Neural progenitor cell (in vitro differentiated cells): ENCODE data around the gene CNTRL. TPM values are rescaled to one million over a fixed set of nuclear protein-coding genes. Genes with fewer than 3 reads are reported as not detected.

Experiments used
- DNase-seq: peaks from one replicate; pipeline ENCODE4 v3.0.0-alpha.2; 2016; ENCODE audit warnings: low spot score
- H2AFZ ChIP-seq: fragments of 200-600 bp; sonication (generic); replicated peaks from 2 replicates; pipeline ENCODE4 v1.6.1; 2016; ENCODE audit warnings: antibody characterized with exemption
- H3F3A ChIP-seq: fragments of 200-600 bp; sonication (generic); 2 replicates; pipeline ENCODE4 v1.6.1; 2016; ENCODE audit warnings: antibody characterized with exemption, low read depth
- H3K27ac ChIP-seq: fragments of 200-600 bp; sonication (generic); 2 replicates; pipeline ENCODE4 v1.5.1; 2016; ENCODE audit warnings: mild to moderate bottlenecking
- H3K27me3 ChIP-seq: fragments of 200-600 bp; sonication (generic); 2 replicates; pipeline ENCODE4 v1.6.1; 2016; ENCODE audit warnings: mild to moderate bottlenecking, moderate library complexity
- H3K36me3 ChIP-seq: fragments of 200-600 bp; sonication (generic); 2 replicates; pipeline ENCODE4 v1.5.1; 2016
- H3K4me1 ChIP-seq: fragments of 200-600 bp; sonication (generic); 2 replicates; pipeline ENCODE4 v1.6.1; 2016; ENCODE audit warnings: mixed run types
- H3K4me2 ChIP-seq: fragments of 200-600 bp; sonication (generic); 2 replicates; pipeline ENCODE4 v1.6.1; 2016
- H3K4me3 ChIP-seq: fragments of 200-600 bp; sonication (generic); 2 replicates; pipeline ENCODE4 v1.5.1; 2016
- H3K79me2 ChIP-seq: fragments of 200-600 bp; sonication (generic); 2 replicates; pipeline ENCODE4 v1.6.1; 2016; ENCODE audit warnings: low read depth
- H3K9ac ChIP-seq: fragments of 200-600 bp; sonication (generic); 2 replicates; pipeline ENCODE4 v1.6.1; 2016
- H3K9me3 ChIP-seq: fragments of 200-600 bp; sonication (generic); 2 replicates; pipeline ENCODE4 v1.5.1; 2016; ENCODE audit warnings: low read depth
- H4K20me1 ChIP-seq: fragments of 200-600 bp; sonication (generic); 2 replicates; pipeline ENCODE4 v1.6.1; 2016; ENCODE audit warnings: low read depth
- H3K27ac Mint-ChIP-seq: 3 replicates; pipeline ENCODE4 v1.8.0; 2021; ENCODE audit warnings: mixed read lengths
- H3K27me3 Mint-ChIP-seq: 2 replicates; pipeline ENCODE4 v1.8.0; 2022; ENCODE audit warnings: low read depth, mild to moderate bottlenecking, inconsistent platforms, moderate library complexity, mixed read lengths; ENCODE audit not compliant: insufficient read depth
- H3K36me3 Mint-ChIP-seq: 3 replicates; pipeline ENCODE4 v1.8.0; 2021; ENCODE audit warnings: mixed read lengths
- H3K4me1 Mint-ChIP-seq: 3 replicates; pipeline ENCODE4 v1.8.0; 2021; ENCODE audit warnings: mixed read lengths
- H3K4me3 Mint-ChIP-seq: 3 replicates; pipeline ENCODE4 v1.8.0; 2021; ENCODE audit warnings: mild to moderate bottlenecking, moderate library complexity, mixed read lengths
- H3K9me3 Mint-ChIP-seq: 3 replicates; pipeline ENCODE4 v1.8.0; 2020; ENCODE audit warnings: mixed read lengths
- EZH2 ChIP-seq: fragments of 200-600 bp; sonication (generic); IDR thresholded peaks from 2 replicates; pipeline ENCODE4 v1.6.1; 2017; ENCODE audit warnings: antibody characterized with exemption, mild to moderate bottlenecking, moderate library complexity
- EZH2phosphoT487 ChIP-seq: fragments of 200-600 bp; sonication (generic); IDR thresholded peaks from 2 replicates; pipeline ENCODE4 v1.6.1; 2017; ENCODE audit warnings: antibody characterized with exemption
- total RNA-seq: library from RNA; depleted of rRNA; stranded (reverse); fragments of >200 nt; gene quantifications from 2 replicates; pipeline ENCODE4 v1.2.3, GENCODE V29; 2015; ENCODE audit warnings: low replicate concordance
- TF ChIP-seq, protein P1 (sequence below): fragments of 200-600 bp; sonication (generic); IDR thresholded peaks from 2 replicates; pipeline ENCODE4 v1.5.1; 2017; ENCODE audit warnings: antibody characterized with exemption, mild to moderate bottlenecking

CNTRL gene
- total RNA-seq, 1 donor from 2014 or later = 45.4 TPM

DNA sequence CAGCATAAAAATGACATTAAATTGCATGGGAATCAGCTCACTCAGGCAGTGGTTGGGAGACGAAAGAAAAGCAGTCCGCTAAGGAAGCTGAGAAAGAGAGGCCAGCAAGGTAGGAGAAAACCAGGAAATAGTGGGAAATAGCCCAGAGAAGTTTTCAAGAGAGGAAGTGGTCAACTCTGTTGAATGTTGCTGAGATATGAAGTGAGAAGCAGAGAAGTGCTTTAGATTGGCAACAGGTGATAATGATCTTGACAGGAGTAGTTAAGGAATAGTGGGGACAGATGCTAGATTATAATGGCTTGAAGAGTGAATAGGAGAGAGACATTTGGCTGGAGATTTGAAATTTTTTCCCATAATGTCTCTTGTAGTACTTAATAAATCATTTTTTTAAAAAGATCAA is 30.8 kb downstream of the CNTRL start:
- Mint-ChIP-seq H3K4me1 (no peaks in the 10 kb centered on the region), H3K4me3 (no peak overlapping the region), H3K36me3 (peaks cover 14% of the 10 kb centered on the region), H3K27ac (no peak overlapping the region), H3K9me3 (peaks cover 13% of the 10 kb centered on the region), H3K27me3 (no peaks in the 10 kb centered on the region)
- no peak overlapping the region for H3K27ac ChIP-seq
- H3K27me3 ChIP-seq = no peaks in the 10 kb centered on the region
- no peak overlapping the region for H3K4me2 ChIP-seq
- TF ChIP-seq, protein P1, sequence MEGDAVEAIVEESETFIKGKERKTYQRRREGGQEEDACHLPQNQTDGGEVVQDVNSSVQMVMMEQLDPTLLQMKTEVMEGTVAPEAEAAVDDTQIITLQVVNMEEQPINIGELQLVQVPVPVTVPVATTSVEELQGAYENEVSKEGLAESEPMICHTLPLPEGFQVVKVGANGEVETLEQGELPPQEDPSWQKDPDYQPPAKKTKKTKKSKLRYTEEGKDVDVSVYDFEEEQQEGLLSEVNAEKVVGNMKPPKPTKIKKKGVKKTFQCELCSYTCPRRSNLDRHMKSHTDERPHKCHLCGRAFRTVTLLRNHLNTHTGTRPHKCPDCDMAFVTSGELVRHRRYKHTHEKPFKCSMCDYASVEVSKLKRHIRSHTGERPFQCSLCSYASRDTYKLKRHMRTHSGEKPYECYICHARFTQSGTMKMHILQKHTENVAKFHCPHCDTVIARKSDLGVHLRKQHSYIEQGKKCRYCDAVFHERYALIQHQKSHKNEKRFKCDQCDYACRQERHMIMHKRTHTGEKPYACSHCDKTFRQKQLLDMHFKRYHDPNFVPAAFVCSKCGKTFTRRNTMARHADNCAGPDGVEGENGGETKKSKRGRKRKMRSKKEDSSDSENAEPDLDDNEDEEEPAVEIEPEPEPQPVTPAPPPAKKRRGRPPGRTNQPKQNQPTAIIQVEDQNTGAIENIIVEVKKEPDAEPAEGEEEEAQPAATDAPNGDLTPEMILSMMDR = no peak
- TF ChIP-seq EZH2 = no peak
- TF ChIP-seq EZH2phosphoT487 = no peak
- no peaks in the 10 kb centered on the region for H3K9me3 ChIP-seq
- no peaks in the 10 kb centered on the region for H4K20me1 ChIP-seq
- no peak overlapping the region for H2AFZ ChIP-seq
- no peak overlapping the region for H3K9ac ChIP-seq
- no peaks in the 10 kb centered on the region for H3K4me1 ChIP-seq
- H3K79me2 ChIP-seq = no peaks in the 10 kb centered on the region
- H3F3A ChIP-seq = no peaks in the 10 kb centered on the region
- no peak for DNase-seq
- no peaks in the 10 kb centered on the region for H3K36me3 ChIP-seq
- H3K4me3 ChIP-seq = no peak overlapping the region

- H3K36me3 Mint-ChIP-seq = peaks cover 6% of the 10 kb centered on the region
- no peak for DNase-seq
Measured at GRCh38 chr9:121107029-121107428, 32.3 kb downstream of the CNTRL start.

DNA sequence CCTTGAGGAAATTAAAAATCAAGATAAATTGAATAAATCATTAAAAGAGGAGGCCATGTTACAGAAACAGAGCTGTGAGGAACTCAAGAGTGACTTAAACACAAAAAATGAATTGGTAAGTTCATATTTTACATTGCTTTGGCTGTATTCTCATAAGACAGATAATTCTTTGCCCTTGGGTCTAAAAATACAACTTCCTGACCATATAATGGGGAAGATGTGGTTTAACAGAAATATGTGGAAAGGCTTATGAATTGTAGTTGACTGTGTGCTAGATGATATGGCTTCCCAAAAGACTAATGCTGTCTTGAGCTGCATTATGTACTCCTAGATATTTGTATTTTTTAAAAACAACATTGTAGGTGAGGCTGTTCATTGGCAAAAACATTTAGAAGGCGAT is 33.1 kb downstream of the CNTRL start:
- H3K9me3 Mint-ChIP-seq = no peaks in the 10 kb centered on the region
- H4K20me1 ChIP-seq = no peaks in the 10 kb centered on the region
- no peak for DNase-seq
- no peak overlapping the region for H2AFZ ChIP-seq
- no peaks in the 10 kb centered on the region for H3F3A ChIP-seq
- H3K9ac ChIP-seq = no peak overlapping the region
- no peaks in the 10 kb centered on the region for H3K79me2 ChIP-seq
- no peak overlapping the region for H3K4me3 Mint-ChIP-seq
- peaks cover 2% of the 10 kb centered on the region for H3K36me3 Mint-ChIP-seq
- no peaks in the 10 kb centered on the region for H3K27me3 Mint-ChIP-seq
- no peak overlapping the region for H3K27ac Mint-ChIP-seq
- TF ChIP-seq EZH2phosphoT487 (no peak), EZH2 (no peak)
- TF ChIP-seq, protein P1 = no peak
- no peaks in the 10 kb centered on the region for H3K36me3 ChIP-seq
- H3K4me1 Mint-ChIP-seq = no peaks in the 10 kb centered on the region
- H3K27me3 ChIP-seq = no peaks in the 10 kb centered on the region
- H3K4me3 ChIP-seq = no peak overlapping the region
- H3K4me2 ChIP-seq = no peak overlapping the region
- H3K9me3 ChIP-seq = no peaks in the 10 kb centered on the region
- no peaks in the 10 kb centered on the region for H3K4me1 ChIP-seq
- no peak overlapping the region for H3K27ac ChIP-seq

More at GRCh38 chr9:121107029-121107428, 32.3 kb downstream of the CNTRL start:
- Histone ChIP-seq H2AFZ (no peak overlapping the region), H3K27ac (no peak overlapping the region), H4K20me1 (no peaks in the 10 kb centered on the region), H3K4me1 (no peaks in the 10 kb centered on the region), H3K27me3 (no peaks in the 10 kb centered on the region), H3F3A (no peaks in the 10 kb centered on the region), H3K4me3 (no peak overlapping the region), H3K36me3 (no peaks in the 10 kb centered on the region), H3K4me2 (no peak overlapping the region), H3K9ac (no peak overlapping the region), H3K9me3 (no peaks in the 10 kb centered on the region), H3K79me2 (no peaks in the 10 kb centered on the region)
- H3K27me3 Mint-ChIP-seq = no peaks in the 10 kb centered on the region
- no peaks in the 10 kb centered on the region for H3K4me1 Mint-ChIP-seq
- no peak overlapping the region for H3K27ac Mint-ChIP-seq
- TF ChIP-seq, protein P1 = peak; percentile 7
- no peak for TF ChIP-seq EZH2phosphoT487
- H3K9me3 Mint-ChIP-seq = peaks cover 6% of the 10 kb centered on the region
- H3K4me3 Mint-ChIP-seq = no peak overlapping the region
